GM18498 (cell line): ENCODE measurements around the gene PLIN5.

Experiments used
- ATAC-seq: cut with Tn5 transposase; IDR thresholded peaks from one replicate; pipeline ENCODE4 v1.9.1; 2021; ENCODE audit warnings: mild to moderate bottlenecking, moderate library complexity; ENCODE audit not compliant: unreplicated experiment

PLIN5 gene

GRCh38 chr19:4493104-4493928, 41.7 kb downstream of the PLIN5 start:
- no peak for ATAC-seq

- no peak for ATAC-seq
Measured at GRCh38 chr19:4492337-4493103, 42.5 kb downstream of the PLIN5 start.

GRCh38 chr19:4491446-4491845, 43.6 kb downstream of the PLIN5 start:
- ATAC-seq: no peak

DNA sequence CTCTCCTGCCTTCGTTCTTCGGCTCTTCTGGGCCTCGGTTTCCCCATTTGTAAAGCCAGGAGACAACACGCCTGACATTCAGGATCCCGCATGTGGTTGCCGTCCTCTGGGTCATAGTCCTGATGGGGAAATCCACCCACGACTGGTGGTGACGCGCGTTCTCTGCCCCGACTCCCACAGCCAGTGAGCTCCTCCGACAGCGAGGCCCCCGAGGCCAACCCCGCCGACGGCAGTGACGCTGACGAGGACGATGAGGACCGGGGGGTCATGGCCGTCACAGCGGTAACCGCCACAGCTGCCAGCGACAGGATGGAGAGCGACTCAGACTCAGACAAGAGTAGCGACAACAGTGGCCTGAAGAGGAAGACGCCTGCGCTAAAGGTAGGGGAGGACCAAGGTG, 46.5 kb downstream of the PLIN5 start:
- no peak for ATAC-seq

DNA sequence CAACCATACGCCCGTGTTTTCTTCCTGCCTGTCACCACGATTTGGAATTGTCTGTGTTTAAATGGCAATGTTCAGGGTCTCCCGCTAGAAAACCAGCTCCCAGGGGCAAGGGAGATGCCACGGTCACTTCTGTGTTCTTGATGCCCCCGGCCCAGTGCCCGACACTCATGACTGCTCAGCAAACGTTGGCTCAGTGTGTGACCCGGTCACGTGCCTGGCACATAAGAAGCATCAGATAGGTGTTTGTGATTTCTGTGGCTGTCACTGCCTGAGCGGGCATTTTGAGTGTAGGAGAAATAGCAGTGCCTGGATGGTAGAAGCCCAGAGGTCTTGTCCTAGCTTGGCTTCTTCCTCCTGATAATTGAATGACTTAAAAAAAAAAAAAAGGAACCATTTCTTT, 47.5 kb downstream of the PLIN5 start:
- ATAC-seq: no peak

GRCh38 chr19:4483385-4483784, 51.6 kb downstream of the PLIN5 start:
- no peak for ATAC-seq

DNA sequence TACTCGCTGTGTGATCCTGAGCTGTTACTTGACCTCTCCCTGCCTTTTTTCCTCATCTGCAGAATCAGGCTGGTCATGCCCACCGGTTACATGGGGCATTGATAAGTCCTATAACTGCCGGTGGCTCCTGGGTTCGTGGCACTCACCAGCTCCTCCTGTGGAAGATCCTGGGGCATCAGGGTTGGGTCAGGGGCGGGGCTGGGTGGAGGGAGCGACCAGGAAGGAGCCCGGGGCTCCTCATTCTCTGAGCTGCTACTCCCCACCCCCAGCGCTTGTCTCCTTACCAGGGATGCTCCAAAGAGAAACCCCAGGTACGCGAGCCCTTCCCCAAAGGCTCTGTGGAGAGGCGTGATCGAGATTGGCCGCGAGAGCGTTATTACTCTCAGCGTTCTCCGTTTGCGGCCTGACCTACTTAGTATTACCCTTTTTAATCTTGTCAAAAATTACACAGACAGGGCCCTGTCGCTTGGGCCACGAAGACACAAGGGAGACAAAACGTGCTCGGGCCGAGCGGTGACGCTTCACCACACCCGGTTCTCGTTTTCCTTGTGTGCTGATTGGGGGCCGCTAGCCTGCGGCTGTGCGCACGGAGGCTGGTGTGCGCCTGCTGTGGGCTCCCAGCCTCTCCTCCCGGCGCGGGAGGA, 52.2 kb downstream of the PLIN5 start:
- no peak for ATAC-seq

DNA sequence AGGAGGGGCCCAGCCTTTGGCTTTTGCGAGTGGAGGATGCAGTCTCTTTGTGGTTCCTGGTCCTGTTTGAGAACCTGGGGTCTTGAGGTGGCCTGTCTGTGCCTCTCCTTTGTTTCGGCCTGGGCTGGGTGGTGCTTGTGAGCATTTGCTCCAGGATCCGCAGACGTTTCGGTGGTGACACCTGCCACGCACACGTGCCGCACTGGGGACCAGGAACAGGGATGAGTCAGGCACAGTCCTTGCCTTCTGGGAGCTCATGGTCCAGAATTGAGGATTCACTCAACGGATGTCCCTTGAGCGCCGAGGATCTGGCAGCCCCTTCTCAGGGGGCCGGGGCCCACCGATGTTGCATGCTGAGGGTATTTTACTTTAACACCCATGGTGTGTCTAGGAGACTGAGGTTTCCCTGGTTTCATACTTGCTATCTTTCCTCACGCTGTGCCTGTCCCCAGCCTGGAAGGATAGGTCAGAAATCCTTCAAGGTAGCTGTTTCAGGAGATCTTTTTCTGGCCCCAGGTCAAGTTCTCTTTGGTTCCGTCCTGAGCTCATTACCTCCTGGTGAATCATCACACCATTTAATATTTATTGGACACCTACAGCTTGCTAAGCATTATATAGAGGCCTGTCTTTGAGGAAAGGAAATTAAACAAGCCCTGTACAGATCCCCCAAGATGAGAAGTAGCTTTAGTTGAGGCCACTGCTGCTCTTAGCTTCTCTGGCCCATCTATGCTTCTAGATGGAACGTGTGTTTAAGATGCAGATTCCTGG, 57.8 kb downstream of the PLIN5 start:
- no peak for ATAC-seq

DNA sequence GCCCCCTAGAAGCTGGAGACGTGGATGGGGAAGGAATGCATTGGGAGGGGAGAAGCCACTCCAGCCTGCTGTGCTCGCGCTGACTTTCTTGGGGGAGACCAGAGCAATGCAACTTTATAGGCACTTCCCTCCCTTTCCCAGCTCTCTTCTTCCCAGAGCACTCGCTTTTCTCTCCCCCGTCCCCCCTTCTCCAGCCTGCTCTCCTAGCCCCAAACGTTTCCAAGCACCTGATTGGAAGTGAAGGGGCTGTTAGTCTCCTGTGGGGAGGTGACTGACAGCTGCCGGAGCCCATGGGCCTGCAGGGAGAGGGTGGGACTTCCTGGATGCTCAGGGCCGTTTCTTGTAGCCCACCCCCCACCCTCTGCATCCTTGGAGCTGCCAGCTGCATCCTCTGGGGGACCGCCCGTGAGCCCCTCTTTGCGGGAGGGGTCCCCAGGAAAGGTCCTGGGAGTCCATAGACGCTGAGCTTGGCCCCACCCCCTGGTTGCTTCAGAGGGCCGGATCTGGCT, 60.5 kb downstream of the PLIN5 start:
- ATAC-seq: no peak

DNA sequence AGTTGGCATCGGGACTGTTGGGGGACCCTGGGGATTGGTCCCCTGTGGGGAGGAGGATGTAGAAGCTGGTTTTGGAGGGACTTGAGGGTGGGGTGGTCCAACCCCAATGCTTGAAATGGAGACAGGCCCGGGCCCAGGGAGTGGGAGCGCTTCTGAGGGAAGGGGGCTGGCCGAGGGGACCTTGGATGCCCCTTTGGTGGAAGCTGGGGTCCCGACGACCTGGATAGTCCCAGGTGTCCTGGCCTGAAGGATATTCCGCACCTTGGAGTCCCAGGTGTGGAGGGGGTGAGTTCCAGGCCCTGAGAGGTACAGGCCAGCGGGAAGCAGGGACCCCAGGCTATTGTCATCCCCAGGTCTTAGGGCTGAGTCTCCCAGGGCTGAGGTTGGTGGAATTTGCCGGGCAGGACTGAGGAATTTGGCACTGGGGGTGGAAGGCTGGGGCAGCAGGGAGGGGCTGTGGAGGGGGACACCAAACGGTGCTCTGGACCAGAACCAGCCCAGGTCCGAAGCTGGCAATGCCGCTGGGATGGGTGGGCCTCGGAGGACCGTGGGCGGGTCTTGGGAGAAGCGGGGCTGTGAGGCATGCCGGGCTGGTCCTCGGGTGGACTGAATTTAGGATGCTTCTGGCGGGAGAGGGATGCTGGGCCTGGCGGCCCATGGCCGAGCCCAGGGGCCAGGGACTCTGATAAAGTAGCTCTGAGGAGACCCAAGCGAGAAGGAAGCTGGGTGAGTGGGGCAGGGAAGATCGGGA, 61.1 kb downstream of the PLIN5 start:
- no peak for ATAC-seq

DNA sequence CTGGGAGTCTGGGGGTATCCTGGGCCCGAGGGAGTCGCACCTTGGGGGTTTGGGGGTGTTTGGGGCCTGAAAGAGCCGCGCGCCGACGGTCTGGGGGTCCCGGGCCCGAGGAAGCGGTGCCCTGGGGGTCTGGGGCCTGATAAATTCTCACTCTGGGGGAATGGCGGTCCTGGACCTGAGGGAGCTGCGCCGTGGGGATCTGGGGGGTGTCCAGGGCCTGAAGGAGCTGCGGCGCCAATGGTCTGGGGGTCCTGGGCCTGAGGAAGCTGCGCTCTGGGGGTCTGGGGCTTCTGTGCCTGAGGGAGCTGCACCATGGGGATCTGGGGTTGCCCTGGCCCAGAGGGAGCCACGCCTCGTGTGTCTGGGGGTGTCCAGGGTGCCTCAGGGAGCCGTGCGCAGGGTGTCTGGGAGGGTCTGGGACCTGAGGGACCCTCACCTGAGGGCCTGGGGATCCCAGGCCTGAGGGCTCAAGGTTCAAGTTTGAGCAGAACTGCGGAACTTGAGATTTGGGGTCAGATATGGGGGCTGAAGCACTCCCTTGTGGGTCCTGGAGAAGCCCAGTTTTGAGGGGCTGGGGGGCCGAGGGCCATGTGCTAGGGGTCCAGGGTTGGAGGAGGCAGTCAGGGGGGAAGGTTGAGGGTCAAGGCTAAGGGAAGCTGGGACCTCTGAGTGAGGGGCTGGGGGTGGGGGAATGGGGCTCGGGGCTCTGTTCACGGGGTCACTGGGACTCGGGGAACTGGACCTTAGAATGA, 61.8 kb downstream of the PLIN5 start:
- no peak for ATAC-seq
